CD4-positive, alpha-beta T cell treated with Interleukin-4 for 1 hour (primary cell): ENCODE data around the gene ASB9.
"Not testable (repeated sequence)": the region's sequence is repeated elsewhere in the genome, so short reads cannot be mapped to it uniquely, and the experiment has no call there.

Experiments
- DNase-seq, 2 donors: peaks; one replicate each; pipeline ENCODE4 v3.0.0-alpha.2; 2020 to 2022

Gene ASB9, protein sequence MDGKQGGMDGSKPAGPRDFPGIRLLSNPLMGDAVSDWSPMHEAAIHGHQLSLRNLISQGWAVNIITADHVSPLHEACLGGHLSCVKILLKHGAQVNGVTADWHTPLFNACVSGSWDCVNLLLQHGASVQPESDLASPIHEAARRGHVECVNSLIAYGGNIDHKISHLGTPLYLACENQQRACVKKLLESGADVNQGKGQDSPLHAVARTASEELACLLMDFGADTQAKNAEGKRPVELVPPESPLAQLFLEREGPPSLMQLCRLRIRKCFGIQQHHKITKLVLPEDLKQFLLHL

DNA sequence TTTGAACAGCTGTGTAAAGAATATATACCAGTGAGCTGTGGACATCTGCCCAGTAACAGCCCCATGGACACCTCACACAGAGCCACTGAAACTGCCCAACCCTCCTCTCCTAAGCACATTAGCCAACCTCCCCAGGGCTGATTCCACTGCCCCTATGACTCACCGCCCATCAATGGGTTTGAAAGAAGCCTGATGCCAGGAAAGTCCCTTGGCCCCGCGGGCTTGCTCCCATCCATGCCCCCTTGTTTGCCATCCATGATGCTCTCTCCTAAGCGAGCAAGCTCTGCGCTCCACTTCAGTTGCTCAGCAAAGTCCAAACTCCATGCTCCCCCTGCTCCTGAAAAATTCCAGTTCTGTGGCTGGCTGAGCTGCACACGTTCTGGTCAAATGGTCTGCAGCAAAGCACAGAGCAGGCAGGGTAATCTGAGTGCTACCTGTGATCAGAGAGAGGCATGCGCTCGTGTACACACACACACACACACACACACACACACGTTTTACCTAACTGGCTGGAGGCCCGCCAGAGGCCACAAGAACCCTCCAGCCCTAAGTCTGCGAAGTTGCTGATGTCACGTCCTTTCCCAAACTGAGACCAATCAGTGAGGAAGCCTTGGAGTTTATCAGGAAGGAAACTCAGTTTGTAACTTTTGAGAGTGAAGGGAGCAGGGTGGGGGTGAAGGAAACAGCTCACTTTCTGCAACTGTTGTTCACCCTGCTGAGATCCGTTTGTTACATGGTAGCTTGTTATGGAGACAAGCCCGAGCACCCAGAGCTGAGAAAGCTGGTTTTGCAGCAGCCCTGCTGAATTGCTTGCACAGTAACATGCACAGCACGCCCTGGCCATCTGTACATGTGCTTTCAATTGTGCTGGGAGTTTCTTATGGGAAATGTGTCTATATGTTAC is at the start of gene ASB9:
Gene ASB9, minus strand, starts transcription at position 466 of the 904 bp plus-strand sequence. Its CDS starts 209 bp downstream, at position 257.
- peak; percentile 27 to 33 for DNase-seq

DNA sequence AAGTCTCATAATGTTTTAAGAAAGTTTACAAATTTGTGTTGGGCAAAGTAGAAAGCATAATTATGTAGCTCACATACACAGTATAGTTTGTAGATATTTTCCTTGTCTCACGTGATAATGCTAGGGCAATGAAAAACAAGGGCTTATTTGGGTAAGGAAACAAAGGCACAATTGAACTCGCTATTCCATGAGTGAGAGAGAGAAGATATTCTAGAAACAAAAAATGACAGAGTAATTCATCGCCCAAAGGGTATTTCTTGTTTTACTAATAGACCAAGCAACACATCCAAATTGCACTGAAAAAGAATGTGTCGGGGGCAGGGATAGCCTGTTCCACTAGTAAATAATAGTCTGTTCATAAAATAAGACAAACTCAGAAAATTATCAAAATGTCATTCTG is 49.2 kb upstream of the ASB9 start:
- DNase-seq = no peak

DNA sequence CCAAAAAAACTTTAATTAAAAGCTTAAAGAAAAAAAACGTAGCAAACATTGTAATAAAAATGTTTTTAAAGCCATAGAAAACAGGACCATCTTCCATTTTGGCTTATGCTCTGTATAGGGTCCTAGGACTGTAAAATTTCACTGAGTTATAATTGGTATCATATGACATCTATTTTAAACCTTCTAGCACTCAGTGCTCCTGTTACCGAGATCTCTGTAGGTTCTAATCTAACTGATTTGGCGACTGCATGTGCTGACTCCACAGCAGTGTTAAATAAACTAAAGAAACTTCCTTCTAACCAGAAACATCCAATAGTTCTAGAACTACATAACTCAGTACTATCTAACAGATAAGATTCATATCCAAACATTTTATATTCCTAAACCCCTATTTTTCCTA is 45.6 kb upstream of the ASB9 start, which contains the start of gene ASB11:
Gene ASB11, minus strand, starts transcription at position 132 of the 400 bp plus-strand sequence. Its CDS starts 35 bp downstream, at position 97.
- DNase-seq = no peak

DNA sequence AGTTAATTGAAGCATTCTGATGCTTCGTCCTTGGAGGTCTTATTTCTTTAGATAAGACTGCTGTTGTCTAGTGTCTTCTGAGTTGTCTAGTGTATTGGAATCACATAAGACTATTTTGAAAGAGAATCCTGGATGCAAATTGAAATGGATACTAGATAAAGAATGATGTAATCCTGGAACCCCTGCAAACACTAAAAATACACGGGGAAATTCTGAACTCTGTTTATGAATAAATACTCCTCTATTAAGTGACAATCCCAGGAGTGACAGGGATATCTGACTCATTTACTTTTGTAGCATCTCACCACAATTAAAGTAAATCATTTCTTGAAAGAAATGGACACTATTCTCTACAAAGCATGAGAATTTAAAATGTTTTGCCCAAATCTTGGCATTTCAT is 44.6 kb upstream of the ASB9 start:
- DNase-seq = no peak

DNA sequence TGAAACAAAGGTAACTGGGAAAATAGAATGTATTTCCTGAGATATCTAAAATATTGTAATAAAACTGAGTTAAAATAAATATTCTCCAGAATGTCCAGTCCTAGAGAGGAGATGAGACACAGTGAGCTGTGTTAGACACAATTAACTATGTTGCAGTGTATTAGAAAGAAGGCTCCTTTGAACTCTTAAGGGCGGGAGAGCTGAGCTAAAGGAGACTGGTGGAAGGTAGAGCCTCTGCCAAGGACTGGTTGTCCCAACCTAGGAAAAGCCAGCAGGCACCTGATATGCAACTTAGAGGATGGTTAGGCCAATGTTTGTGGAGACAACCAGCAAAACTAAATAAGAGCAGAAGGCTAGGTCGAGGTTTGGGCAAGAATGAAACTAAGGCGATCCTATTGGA is 41.2 kb upstream of the ASB9 start:
- no peak for DNase-seq

DNA sequence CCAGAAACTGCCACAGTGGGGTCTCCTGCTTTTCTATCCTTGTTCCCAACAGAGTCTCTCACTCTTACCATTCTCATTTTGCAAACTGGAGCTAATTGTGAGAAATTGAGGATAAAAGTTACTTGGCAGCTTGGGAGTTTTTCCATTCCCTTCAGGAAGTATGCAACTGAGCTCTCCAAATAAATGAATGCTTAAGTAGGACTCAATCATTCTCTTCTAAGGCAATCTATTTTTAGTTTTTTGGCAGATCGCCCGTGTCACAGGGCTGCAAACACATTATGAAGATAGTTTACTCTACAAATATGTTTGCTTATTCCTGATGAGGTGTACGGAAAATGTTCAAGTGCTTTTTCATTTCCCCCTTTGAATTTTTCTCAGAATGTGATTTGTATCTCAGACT is 40.2 kb upstream of the ASB9 start:
- DNase-seq = no peak

DNA sequence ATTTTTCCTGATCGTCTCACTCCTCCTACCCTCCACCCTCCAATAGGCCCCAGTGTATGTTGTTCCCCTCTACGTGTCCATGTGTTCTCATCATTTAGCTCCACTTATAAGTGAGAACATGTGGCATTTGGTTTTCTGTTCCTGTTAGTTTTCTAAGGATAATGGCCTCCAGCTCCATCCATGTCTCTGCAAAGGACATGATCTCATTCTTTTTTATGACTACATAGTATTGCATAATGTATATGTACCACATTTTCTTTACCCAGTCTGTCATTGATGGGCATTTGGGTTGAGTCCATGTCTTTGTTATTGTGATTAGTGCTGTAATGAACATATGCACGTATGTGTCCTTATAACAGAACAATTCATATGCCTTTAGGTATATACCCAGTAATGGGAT is 36.0 kb upstream of the ASB9 start:
- DNase-seq = not testable (repeated sequence)

DNA sequence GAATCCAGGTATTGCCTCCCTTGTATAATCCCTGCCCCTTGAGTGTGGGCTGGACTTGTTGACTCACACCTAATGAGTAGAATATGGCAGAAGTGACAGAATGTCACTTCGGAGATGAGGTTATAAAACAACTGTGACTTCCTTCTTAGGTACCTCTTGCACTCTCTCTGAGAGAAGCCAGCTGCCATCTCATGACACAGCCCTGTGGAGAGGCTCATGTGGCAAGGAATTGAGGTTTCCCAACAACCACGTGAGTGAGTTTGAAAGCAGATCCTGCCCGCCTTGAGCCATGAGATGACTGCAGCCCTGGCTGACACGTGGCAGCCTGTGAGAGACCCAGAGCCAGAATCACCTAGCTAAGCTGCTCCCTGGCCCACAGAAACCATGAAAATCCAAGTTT is 32.0 kb upstream of the ASB9 start:
- DNase-seq = peak in 1 of 2 donors; percentile 60

DNA sequence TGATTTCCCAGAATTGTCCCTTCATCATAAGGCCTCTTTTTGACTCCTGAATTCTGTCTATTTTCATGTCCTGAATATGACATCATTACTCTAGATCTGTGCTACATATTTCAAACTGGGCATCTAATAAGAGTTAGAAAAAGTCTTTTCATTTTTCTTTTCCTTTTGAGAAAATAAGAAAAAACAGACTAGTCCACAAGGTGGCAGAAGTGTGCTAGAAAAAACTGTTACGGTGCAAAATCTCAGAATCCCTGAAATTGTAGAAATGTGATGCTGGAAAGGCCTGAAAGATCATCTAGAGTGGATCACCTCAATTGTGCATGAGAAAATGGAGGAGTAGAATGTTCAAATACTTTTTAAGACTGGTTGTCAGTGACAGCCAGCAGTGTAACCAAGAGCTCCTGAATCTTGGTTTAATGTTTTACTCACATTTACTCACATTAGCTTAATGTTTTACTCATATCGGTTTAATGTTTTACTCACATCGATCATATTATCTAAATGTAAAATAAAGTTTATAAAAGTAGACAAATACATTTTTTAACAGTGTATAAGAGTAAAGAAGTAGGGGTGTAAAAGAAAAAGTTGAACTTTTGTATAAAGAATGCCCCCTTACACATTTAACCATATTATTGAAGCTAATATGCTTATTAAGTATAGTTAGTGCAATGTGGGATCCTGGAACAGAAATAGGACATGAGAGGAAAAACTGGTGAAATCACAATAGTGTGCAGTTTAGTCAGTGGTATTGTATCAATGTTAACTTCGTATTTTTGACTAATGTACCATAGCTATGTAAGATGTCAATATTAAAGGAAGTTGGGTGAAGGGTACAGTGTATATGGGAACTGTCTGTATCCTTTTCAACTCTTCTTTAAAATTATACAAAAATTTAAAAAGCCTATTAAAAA is 30.3 kb upstream of the ASB9 start:
- peak in 1 of 2 donors; percentile 7 for DNase-seq

DNA sequence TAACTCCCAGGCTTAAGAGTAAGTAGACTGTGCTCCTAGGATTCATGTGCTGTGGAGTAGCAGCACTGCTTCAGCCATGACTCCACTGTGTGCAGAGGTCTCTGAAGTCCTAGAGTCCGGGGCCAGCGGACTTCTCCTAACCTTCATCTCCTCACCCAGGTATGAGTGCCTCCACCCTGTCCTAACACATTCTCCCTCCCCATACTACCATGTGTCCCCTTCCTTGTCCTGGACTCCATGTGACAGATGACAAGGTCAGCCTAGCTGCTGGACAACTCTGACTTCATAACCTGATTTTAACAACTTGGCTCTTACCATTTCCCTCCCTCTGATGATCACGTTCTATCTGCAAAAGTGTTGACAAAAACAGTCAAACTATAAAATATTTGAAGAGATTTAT is 28.9 kb upstream of the ASB9 start:
- no peak for DNase-seq

DNA sequence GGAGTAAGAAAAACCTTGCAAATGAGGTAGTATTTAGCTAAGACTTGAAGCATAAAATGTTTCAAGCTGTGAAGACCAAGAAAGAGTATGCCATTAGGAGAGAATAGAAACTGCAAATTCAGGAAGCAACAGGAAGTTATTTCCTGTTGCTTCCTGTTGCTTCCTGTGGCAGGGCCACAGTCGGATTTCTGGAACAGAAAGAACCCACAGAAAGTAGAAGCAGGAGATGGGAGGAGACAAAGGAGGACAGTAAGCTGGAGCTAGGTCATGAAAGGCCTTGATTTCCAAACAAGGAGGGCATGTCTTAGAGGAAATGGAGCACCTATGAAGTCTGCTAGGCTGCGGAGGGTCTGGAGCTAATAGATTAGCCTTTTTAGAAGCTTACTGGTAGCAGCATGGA is 28.3 kb upstream of the ASB9 start:
- DNase-seq = no peak

DNA sequence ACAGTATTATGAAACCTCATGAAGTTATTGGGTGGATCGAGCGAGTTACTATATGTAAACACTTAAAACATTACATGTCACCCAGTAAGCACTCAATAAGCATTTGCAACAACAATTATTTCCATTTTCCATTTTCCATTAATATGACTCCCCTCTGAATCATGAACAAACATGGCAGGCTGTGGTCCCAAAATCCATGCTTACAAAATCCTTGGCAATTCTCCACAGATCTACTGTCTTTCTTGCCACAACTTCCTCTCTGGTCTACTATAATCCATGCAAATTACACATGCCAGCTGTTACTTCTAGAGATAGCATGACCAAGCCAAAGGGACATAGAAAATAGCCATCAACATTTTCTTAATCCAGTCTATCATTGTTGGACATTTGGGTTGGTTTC is 23.6 kb upstream of the ASB9 start:
- no peak for DNase-seq

DNA sequence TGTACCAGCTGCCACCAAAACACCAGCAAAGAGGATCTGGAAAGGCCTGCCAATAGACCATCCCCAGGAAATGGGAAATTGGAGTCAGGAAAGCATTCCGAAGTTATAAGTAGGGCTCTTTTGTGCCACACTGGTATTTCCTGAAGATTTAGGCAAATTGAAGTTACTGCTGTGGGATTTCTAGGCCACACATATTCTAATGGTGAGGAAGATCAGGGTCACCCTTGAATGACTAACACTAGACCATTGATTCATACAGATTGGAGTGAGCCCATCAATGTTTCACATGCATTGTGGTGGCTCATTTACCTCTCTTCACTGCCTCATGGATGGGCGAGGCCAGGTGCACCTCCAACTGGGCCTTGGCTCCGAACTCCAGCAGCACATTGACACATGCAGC is 23.0 kb upstream of the ASB9 start:
- DNase-seq = no peak

DNA sequence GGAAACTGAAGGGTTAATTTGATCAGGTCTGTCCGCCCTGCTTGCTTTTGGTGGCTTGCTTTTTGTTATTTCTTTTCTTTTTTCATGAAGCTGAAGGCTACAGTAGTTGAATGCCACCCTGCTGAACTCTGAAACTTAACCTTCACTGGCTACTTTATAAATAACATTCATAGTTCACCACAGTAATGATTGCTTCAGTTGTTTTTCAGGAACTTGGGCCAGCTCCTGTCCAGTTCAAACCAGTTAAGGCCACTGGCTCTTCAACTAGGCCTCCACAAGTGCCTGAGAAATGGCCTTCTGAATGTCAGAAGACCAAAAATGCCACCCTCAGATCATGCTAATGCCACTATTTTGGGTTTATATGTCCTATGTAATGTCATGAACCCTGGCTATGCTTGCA is 7.7 kb upstream of the ASB9 start:
- DNase-seq = no peak

DNA sequence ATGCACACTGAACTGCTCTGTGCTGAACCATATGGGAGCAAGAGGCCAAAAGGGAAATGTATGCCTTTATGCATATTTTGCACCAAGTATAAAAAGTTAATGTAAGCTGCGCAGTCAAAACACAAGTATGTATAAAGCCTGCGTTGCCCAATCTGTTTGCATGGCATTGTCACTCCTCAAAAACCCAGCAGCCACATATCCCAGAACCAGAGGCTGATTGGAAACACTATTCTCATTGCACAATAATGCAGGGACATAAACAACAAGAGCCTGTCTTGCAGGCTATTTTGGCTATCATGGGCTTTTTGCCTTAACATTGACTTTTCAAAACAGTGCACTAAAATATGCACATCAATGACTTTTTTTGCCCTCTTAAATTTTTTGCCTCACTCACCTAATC is 5.1 kb upstream of the ASB9 start:
- no peak for DNase-seq

DNA sequence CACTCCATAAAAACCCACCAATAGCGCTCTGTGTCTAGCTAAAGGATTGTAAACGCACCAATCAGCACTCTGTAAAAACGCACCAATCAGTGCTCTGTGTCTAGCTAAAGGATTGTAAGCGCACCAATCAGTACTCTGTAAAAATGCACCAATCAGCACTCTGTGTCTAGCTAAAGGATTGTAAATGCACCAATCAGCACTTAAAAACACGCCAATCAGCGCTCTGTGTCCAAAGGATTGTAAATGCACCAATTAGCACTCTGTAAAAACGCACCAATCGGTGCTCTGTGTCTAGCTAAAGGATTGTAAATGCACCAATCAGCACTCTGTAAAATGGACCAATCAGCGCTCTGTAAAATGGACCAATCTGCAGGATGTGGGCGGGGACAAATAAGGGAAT is 3.4 kb upstream of the ASB9 start:
- DNase-seq = not testable (repeated sequence)

DNA sequence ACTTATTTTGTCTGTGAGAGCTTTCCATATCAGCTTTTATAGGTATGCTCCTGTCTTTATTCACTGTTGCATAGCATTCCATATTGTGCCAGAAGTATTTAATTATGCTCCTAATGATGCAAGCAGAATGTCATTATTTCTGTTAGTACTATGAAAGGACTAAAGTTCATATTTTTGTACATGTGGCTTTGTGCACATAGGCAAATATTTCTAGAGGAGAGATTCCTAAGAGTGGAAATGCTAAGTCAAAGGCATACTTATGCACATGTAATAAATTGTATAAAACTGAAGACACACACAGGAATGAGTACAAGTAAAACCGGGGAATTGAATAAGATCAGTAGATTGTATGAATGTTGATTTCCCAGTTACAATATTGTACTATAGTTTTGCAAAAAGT is 1.9 kb upstream of the ASB9 start:
- DNase-seq = no peak

DNA sequence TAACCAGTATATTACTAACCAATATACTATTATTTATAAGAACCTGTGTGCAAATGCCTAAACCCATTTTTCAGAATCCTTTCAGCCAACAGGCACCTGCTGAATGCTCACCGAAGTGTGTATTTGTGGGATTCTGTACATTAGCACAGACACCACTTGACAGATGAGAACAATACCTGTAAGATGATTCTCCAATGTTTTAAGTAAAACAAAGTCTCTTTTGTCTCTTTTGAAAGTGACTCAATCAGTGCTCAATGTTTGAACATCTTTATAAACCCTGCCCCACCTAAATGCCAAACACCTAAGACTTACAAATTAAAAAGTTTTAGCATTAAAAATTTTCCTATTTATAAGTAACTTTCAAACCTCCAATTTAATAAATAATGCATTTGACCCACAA is 763 bp downstream of the ASB9 start:
- no peak for DNase-seq

DNA sequence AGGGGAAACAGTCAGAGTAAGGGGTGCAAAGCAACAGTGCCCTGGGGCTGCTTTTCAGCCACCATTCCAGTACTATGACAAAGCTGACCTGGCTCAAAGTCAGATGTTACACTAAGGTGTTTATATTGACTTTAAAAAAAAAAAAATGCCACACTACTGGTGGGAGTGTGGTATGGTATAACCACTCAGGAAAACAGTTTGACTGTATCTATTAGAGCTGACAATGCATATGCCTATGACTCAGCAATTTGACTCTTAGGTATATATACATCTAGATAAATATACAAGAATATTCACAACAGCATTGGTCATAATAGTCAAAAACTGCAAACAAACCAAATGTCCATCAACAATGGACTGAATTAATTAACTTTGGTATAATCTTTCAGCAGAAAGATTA is 15.0 kb downstream of the ASB9 start:
- no peak for DNase-seq

DNA sequence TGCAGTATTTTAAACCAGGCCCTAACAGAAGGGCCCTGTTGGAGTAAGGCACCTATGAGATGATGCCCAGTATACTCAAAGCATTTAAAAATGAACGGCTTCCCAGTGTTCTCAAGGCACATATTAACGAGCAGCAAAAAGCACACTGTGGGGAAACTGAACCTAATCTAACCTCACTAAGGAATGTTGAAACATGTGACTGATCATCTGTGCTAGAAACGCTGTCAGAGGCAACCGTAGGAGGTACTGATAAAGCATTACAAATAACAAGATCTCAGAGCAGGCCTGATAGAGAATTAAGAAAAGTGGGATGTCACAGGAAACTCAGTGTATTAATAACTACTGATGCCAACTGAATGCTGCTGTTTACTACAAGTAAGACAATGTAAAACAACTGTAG is 24.0 kb downstream of the ASB9 start:
- DNase-seq = no peak

DNA sequence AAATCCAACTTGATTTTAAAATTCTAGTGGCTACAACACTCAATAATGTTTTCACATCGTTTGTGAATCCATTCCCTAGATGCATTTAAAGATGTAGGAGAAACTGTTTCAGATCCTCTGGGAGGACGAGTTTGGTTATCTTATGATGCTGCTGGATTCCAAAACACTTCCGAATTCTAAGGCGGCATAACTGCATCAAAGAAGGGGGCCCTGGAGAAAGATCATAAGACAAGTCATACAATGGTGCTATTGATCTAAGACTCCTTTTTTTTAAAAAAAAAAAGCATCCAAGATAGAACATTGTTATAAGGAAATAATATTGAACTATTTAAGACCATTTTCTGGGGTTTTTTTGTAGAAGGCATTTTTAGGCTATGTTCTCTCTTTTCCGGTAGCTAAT is 25.5 kb downstream of the ASB9 start:
- no peak for DNase-seq

DNA sequence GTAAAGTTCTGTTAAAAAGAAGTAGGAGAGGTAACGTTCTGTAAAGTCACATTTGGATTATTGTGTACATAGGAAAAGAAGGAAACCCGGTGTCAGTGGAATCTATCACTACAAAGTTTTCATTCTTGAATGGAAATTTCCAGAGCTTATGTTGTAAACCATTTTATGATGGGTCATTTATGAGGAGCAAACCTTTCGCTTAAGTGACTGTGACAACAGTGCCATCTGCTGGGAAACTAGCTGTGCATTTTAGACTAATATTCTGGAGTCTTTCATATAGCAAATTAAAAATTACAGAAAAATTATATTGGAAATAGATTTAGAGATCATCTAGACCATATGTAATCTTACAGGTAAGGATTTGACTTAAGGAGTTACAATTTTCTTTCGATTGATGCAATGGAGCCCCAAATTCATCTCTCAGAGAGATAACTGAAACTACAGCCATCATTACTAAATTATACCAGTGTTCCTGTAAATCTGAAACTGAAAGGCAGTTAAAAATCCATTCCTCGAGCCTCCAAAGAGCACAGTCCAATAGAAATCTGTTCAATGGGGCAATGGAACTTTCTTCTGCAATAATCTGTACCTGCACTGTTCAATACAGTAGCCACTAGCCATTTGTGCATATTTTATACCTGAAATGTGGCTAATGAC is 26.9 kb downstream of the ASB9 start:
- peak in 1 of 2 donors; percentile 51 for DNase-seq

DNA sequence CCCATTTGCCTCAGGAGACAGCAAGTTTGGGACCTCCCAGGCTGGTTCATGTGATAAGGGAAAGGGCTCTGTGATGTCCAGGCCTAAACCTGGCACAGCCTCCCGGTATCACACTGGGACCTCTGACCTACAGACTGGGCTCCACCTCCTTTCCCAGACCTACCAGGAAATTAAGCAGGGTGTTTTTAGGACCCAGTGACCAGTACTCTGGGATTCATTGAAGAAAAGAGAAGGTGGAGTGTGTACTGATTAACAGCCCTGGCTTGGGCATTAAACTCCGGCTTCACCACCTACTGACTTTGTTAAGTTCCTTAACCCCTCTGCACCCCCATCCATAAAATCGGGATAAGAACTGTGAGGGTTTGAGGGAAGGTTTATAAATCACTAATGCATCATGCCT is 28.6 kb downstream of the ASB9 start:
- no peak for DNase-seq
